ENCODE measurements around the gene DNAJC21.

- TF ChIP-seq, protein P1, sequence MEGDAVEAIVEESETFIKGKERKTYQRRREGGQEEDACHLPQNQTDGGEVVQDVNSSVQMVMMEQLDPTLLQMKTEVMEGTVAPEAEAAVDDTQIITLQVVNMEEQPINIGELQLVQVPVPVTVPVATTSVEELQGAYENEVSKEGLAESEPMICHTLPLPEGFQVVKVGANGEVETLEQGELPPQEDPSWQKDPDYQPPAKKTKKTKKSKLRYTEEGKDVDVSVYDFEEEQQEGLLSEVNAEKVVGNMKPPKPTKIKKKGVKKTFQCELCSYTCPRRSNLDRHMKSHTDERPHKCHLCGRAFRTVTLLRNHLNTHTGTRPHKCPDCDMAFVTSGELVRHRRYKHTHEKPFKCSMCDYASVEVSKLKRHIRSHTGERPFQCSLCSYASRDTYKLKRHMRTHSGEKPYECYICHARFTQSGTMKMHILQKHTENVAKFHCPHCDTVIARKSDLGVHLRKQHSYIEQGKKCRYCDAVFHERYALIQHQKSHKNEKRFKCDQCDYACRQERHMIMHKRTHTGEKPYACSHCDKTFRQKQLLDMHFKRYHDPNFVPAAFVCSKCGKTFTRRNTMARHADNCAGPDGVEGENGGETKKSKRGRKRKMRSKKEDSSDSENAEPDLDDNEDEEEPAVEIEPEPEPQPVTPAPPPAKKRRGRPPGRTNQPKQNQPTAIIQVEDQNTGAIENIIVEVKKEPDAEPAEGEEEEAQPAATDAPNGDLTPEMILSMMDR (IDR thresholded peaks at IDR 0.05; ENCODE audit: low read length) = no peak
- no peak for TF ChIP-seq EZH2 (IDR thresholded peaks at IDR 0.05; ENCODE audit: borderline replicate concordance, low read length)
Measured at GRCh38 chr5:34957321-34957720, 28.0 kb downstream of the DNAJC21 start.
